PC-9 (cell line): ENCODE results near the gene TMEM60. TPM values are rescaled to one million over a fixed set of nuclear protein-coding genes. Genes with fewer than 3 reads are reported as not detected.

Source experiments
- BruUV-seq: library from RNA; stranded (reverse); fragments of 400-500 nt; replicated peaks from 2 replicates; lab custom pipeline; 2021; lab: Mats Ljungman, UMichigan
- CTCF ChIA-PET: fragments of 300-600 bp; sonication (Branson Sonifier 250); formaldehyde crosslinking; loops from one replicate; lab custom pipeline; 2022; ENCODE audit warnings: antibody characterized with exemption; lab: Charles Lee
- POLR2A ChIA-PET: fragments of 300-600 bp; sonication (Branson Sonifier 250); formaldehyde crosslinking; loops from one replicate; lab custom pipeline; 2022; ENCODE audit warnings: antibody characterized with exemption; ENCODE audit not compliant: unreplicated experiment; lab: Charles Lee
- DNase-seq, 2 experiments: peaks; one replicate each; pipeline versions ENCODE4 v3.0.0 to v3.0.0-alpha.2; 2015 to 2022; ENCODE audit warnings: mixed read lengths in 1 of 2
- H2AFZ ChIP-seq: fragments of 200-600 bp; sonication (generic); 2 replicates; pipeline ENCODE4 v1.8.1; 2017; ENCODE audit warnings: antibody characterized with exemption
- H3F3A ChIP-seq: fragments of 200-600 bp; sonication (generic); 2 replicates; pipeline ENCODE4 v1.8.1; 2017; ENCODE audit warnings: antibody characterized with exemption, mild to moderate bottlenecking, low read depth; ENCODE audit not compliant: insufficient read depth
- H3K27ac ChIP-seq: fragments of 200-600 bp; sonication (generic); 2 replicates; pipeline ENCODE4 v1.6.1; 2016; ENCODE audit warnings: mixed run types
- H3K27me3 ChIP-seq: fragments of 200-600 bp; sonication (generic); 2 replicates; pipeline ENCODE4 v1.6.1; 2016; ENCODE audit warnings: low read depth, mixed run types; ENCODE audit not compliant: insufficient read depth
- H3K36me3 ChIP-seq: fragments of 200-600 bp; sonication (generic); 2 replicates; pipeline ENCODE4 v1.6.1; 2016; ENCODE audit warnings: low read depth, mixed run types
- H3K4me1 ChIP-seq: fragments of 200-600 bp; sonication (generic); replicated peaks from 2 replicates; pipeline ENCODE4 v1.6.1; 2016; ENCODE audit warnings: mixed run types; ENCODE audit not compliant: insufficient read depth
- H3K4me2 ChIP-seq: fragments of 200-600 bp; sonication (generic); 2 replicates; pipeline ENCODE4 v1.6.1; 2017; ENCODE audit warnings: mixed run types
- H3K4me3 ChIP-seq: fragments of 200-600 bp; sonication (generic); 2 replicates; pipeline ENCODE4 v1.6.1; 2016; ENCODE audit warnings: mixed run types
- H3K79me2 ChIP-seq: fragments of 200-600 bp; sonication (generic); 2 replicates; pipeline ENCODE4 v1.6.1; 2017; ENCODE audit warnings: low read depth, mixed run types
- H3K9me2 ChIP-seq: fragments of 200-600 bp; sonication (generic); 2 replicates; pipeline ENCODE4 v1.8.1; 2017; ENCODE audit warnings: mild to moderate bottlenecking; ENCODE audit not compliant: insufficient read depth
- H3K9me3 ChIP-seq: fragments of 200-600 bp; sonication (generic); 2 replicates; pipeline ENCODE4 v1.8.1; 2016; ENCODE audit warnings: low read depth; ENCODE audit not compliant: insufficient read depth
- H4K20me1 ChIP-seq: fragments of 200-600 bp; sonication (generic); 2 replicates; pipeline ENCODE4 v1.8.1; 2017; ENCODE audit not compliant: insufficient read depth
- EZH2 ChIP-seq: fragments of 200-600 bp; sonication (generic); IDR thresholded peaks from 2 replicates; pipeline ENCODE4 v1.8.0; 2017; ENCODE audit warnings: antibody characterized with exemption, low read depth
- intact Hi-C: fragments of 100-400 bp; cut with micrococcal nuclease; formaldehyde crosslinking; loops from one replicate; pipeline ENCODE4 v1.10.0; 2022; ENCODE audit not compliant: unreplicated experiment
- total RNA-seq: library from RNA; stranded (reverse); gene quantifications from 2 replicates; pipeline ENCODE4 v1.2.3, GENCODE V29; 2021
- TF ChIP-seq, protein P1 (sequence below): fragments of 200-600 bp; sonication (generic); conservative IDR thresholded peaks from 2 replicates; pipeline ENCODE4 v1.6.1; 2017; ENCODE audit warnings: mixed run types, antibody characterized with exemption, mild to moderate bottlenecking, moderate library complexity

Gene TMEM60
- total RNA-seq, 1 experiment from 2014 or later = 29.1 TPM

DNA sequence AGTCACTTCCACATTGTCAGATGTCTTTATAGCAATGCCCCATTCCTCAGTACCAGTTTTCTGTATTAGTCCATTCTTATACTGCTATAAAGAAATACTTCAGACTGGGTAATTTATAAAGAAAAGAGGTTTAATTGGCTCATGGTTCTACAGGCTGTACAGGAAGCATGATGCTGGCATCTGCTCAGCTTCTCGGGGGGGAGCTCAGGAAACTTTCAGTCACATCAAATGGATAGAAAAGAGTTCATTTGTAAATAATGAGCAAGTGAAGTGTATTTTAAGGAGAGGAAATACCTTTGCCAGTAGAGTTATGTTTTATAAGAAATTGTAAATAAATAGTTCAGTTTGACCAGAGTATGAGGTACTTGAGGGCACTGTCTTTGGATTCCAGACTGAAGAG, 50.5 kb downstream of the TMEM60 start:
- no peak for DNase-seq
- Histone ChIP-seq H4K20me1 (no peaks in the 10 kb centered on the region), H3K36me3 (0 out of 2 replicates have a peak, but pooled peaks cover 6% of the 10 kb centered on the region), H3K9me2 (no peaks in the 10 kb centered on the region), H3K27me3 (no peaks in the 10 kb centered on the region), H2AFZ (no peak overlapping the region), H3K27ac (no peak overlapping the region), H3F3A (no peaks in the 10 kb centered on the region; the same call in 1 of the 2 replicates), H3K9me3 (no peaks in the 10 kb centered on the region), H3K4me1 (no peaks in the 10 kb centered on the region), H3K4me3 (no peak overlapping the region), H3K4me2 (no peak overlapping the region), H3K79me2 (0 out of 2 replicates have a peak, but pooled peaks cover 2% of the 10 kb centered on the region)
- ChIA-PET CTCF (no interaction called here), POLR2A (interaction anchor here (0.5 kb wide), 1 partner anchor 20 kb away, joined by 6 read pairs; no protein-coding TSS in a partner anchor)
- BruUV-seq = no TSS peak
- intact Hi-C loops = no loop called here
- no peak for TF ChIP-seq EZH2
- TF ChIP-seq, protein P1, sequence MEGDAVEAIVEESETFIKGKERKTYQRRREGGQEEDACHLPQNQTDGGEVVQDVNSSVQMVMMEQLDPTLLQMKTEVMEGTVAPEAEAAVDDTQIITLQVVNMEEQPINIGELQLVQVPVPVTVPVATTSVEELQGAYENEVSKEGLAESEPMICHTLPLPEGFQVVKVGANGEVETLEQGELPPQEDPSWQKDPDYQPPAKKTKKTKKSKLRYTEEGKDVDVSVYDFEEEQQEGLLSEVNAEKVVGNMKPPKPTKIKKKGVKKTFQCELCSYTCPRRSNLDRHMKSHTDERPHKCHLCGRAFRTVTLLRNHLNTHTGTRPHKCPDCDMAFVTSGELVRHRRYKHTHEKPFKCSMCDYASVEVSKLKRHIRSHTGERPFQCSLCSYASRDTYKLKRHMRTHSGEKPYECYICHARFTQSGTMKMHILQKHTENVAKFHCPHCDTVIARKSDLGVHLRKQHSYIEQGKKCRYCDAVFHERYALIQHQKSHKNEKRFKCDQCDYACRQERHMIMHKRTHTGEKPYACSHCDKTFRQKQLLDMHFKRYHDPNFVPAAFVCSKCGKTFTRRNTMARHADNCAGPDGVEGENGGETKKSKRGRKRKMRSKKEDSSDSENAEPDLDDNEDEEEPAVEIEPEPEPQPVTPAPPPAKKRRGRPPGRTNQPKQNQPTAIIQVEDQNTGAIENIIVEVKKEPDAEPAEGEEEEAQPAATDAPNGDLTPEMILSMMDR = no peak

DNA sequence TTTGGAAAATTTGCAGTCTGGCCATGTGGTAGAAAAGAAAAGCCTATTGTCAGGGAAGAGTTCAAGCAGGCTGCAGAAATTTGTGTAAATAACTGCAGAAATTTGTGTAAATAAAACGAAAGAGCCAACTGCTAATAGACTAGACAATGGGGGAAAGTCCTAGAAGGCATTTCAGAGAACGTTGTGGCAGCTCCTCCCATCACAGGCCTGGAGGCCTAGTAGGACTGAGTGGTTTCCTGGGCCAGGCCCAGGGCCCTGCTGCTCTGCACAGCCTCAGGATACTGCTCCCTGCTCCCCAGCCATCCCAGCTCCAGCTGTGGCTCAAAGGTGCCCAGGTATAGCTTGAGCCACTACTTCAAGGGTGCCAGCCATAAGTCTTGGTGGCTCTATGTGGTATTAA, 51.1 kb downstream of the TMEM60 start:
- Histone ChIP-seq H3K9me3 (no peaks in the 10 kb centered on the region), H3F3A (no peaks in the 10 kb centered on the region; the same call in 1 of the 2 replicates), H3K27ac (no peak overlapping the region), H3K36me3 (0 out of 2 replicates have a peak, but pooled peaks cover 6% of the 10 kb centered on the region), H3K79me2 (0 out of 2 replicates have a peak, but pooled peaks cover 2% of the 10 kb centered on the region), H2AFZ (no peak overlapping the region), H3K4me1 (no peaks in the 10 kb centered on the region), H3K9me2 (no peaks in the 10 kb centered on the region), H3K27me3 (no peaks in the 10 kb centered on the region), H3K4me2 (no peak overlapping the region), H4K20me1 (no peaks in the 10 kb centered on the region), H3K4me3 (no peak overlapping the region)
- DNase-seq = no peak
- no peak for TF ChIP-seq EZH2
- TF ChIP-seq, protein P1 = no peak
- ChIA-PET POLR2A (interaction anchor here (0.5 kb wide), 1 partner anchor 21 kb away, joined by 6 read pairs; no protein-coding TSS in a partner anchor), CTCF (no interaction called here)
- BruUV-seq = no TSS peak
- intact Hi-C loops = no loop called here

DNA sequence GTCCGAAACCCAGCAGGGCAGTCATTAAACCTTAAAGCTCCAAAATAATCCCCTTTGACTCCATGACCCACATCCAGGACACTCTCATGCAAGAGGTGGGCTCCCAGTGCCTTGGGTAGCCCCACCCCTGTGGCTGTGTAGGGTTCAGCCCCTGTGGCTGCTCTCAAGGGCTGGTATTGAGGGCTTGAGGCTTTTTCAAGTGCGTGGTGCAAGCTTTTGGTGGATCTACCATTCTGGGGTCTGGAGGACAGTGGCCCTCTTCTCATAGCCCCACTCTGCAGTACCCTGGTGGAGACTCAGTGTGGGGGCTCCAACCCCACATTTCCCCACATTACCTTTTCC, 51.4 kb downstream of the TMEM60 start:
- no peak for TF ChIP-seq EZH2
- TF ChIP-seq, protein P1 = no peak
- no peak overlapping the region for H3K27ac ChIP-seq
- DNase-seq = no peak
- no peak overlapping the region for H2AFZ ChIP-seq
- POLR2A ChIA-PET = no interaction called here
- no peaks in the 10 kb centered on the region for H3K9me3 ChIP-seq
- no peaks in the 10 kb centered on the region for H3K9me2 ChIP-seq
- CTCF ChIA-PET = no interaction called here
- intact Hi-C loops = no loop called here
- no peak overlapping the region for H3K4me2 ChIP-seq
- no TSS peak for BruUV-seq
- no peaks in the 10 kb centered on the region; the same call in 1 of the 2 replicates for H3F3A ChIP-seq
- 0 out of 2 replicates have a peak, but pooled peaks cover 2% of the 10 kb centered on the region for H3K79me2 ChIP-seq
- H3K27me3 ChIP-seq = no peaks in the 10 kb centered on the region
- 0 out of 2 replicates have a peak, but pooled peaks cover 6% of the 10 kb centered on the region for H3K36me3 ChIP-seq
- H4K20me1 ChIP-seq = no peaks in the 10 kb centered on the region
- H3K4me1 ChIP-seq = no peaks in the 10 kb centered on the region
- no peak overlapping the region for H3K4me3 ChIP-seq
